GM21737 (cell line): ENCODE data around the gene RHBDF2.
A peak's percentile ranks its signal among the peaks of the same experiment; 100 is the strongest.
"Not testable (repeated sequence)": the region's sequence is repeated elsewhere in the genome, so short reads cannot be mapped to it uniquely, and the experiment has no call there.

Source experiments
- ATAC-seq: cut with Tn5 transposase; IDR thresholded peaks from one replicate; pipeline ENCODE4 v1.9.1; 2021; ENCODE audit warnings: mild to moderate bottlenecking, moderate library complexity; ENCODE audit not compliant: unreplicated experiment

RHBDF2 gene

GRCh38 chr17:76538281-76538931, 37.2 kb upstream of the RHBDF2 start:
- no peak for ATAC-seq

- no peak for ATAC-seq
Measured at GRCh38 chr17:76537578-76538280, 36.5 kb upstream of the RHBDF2 start, which contains the start of gene CYGB. CYGB (minus strand) TSS chr17:76537709; CDS start chr17:76537542, 167 bp downstream.

DNA sequence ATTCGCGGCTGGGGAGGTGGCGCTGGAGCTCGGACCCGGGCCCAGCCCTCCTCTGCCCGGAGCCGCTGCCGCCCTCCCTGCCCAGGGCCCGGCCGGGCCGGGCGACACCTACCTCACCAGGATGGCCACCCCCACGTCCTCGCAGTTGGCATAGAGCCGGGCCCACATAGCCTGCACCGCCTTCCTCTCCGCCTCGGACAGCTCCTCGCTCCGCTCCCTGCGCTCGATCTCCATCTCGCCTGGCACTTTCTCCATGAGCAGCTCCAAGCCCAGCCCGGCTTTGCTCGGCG, 36.0 kb upstream of the RHBDF2 start:
- ATAC-seq = no peak

DNA sequence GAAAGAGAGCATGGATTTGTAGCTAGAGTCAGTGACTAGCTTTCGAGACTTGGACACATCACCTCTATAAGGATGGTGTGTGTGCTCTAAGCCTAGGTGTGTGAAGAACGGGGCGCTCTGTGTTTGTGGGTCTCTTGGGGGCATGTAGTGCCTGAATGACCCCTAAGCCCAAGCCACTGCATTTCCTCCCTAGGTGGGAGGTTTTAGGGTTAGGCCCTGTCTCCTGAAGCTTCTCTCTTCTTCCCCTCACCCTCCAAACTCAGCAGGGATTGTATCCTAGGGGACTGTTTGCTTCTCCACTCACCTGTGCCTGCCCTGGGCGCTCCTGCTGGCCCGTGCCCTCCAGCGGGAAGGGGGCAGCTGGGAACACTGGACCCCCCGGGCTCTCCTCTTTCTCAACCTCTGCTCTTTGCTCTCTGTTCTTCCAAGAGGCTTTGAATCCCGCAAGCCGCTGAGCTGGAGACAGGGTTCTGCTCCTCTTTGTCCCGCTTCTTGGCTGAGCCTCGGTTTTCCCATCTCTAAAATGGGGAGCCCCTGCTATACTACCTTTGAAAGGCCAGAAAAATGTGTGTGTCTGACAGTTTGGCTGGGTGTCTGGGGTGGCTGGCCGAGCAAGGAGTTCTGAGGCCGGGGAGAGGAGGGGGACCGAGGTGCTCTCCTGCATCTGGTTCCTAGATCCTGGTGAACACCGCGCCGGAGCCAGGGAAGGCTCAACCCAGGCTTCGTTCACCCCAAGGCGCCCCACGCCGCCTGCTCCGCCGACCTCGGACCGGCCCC, 35.5 kb upstream of the RHBDF2 start:
- ATAC-seq = no peak

GRCh38 chr17:76535788-76536510, 34.7 kb upstream of the RHBDF2 start:
- ATAC-seq = no peak

DNA sequence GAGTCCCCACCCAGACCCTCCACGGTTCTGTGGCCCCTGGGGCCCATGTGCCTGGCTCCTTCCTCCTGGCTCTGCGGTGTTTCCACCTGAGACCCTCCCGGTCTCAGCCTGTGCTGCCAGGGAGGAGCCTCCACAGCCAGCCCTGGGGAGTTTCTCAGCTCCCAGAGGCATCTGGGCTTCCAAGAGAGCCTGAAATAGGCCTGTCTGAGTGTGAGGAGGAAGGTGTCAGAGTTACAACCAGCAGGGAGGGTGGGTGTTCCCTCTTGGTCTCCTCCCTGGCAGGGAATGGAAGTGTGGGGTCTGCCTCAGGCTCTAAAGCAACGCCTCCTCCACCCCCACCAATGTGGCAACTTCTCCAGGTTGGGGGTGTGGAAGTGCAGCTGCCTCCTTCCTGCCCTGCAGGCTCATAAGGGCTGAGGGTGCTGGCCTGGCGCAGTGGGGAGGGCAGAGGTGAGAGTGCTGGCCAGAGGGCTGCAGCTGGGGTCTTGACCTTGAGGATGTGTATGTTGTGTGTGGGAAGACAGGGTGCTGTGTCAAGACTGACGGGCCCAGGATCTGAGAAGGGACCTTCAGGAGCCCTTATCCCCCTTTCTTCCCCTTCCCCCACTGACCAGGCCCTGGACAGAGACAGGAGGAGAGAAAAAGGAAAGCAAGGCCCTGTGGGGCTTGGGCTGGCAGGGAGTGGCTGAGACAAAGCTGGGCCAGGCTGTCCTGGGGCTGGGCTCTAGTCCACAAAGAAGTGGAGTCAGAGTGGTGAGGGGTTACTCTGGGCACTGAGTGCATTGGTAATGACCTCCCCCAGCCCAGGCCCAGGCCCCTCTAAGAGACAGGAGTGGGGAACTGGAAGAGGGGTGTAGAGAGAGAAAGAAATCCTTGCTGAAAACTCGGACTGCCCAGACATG, 33.9 kb upstream of the RHBDF2 start:
- no peak for ATAC-seq

- ATAC-seq = not testable (repeated sequence)
Measured at GRCh38 chr17:76533640-76534359, 32.6 kb upstream of the RHBDF2 start.

DNA sequence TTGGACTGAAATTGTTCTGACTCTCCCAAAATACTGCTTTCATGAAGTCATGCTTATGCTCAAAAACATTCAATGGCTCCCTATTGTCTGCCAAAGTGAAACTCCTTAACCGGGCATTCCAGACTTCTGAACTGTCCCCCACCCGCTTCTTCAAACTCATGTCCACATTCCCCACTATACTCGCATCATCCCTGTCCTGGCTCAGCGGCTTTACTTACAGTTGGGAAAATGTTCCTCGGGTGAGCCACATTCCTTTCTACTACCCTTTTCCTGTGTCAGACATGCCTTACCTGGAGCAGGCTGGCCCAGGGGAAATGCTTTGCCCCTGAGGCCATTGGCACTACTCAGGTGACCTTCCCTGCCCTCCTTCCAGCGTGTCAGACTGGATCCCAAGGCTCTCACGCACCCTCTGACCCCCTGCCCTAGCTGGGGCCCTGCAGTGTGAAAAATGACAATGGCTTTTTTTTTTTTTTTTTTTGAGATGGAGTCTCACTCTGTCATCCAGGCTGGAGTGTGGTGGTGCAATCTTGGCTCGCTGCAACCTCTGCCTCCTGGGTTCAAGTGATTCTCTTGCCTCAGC, 30.9 kb upstream of the RHBDF2 start:
- ATAC-seq = no peak

- no peak for ATAC-seq
Measured at GRCh38 chr17:76531486-76532038, 30.3 kb upstream of the RHBDF2 start.

DNA sequence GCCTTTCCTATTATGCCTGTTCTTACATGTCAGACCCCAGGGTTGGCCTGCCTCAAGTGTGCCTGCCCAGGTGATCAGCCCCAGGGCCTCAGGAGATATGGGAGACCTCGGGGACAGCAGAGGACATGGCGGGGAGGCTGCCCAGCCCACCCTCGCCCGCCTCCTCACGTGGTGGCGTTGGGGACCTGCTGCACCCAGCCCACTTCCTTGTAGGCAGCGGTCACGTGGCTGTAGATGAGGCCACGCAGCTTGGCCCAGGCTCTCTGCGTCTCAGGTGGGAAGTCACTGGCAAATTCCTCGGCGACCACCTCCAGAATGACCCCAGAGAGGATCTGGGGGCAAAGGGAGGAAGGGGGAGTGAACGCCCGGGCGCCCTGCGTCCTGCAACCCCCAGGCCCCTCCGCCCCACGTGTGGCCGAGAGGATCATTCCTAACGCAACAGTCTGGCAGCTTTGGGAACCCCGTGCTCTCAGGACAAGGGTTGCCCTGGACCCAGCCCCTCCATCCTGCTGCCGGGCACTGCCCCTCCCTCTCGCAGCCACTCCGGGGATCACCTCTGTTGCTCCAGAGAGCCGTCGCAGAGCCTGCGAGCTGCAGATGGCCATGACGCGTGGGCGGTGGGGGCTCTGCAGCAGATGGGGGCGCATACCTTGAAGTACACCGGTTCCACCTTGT, 29.7 kb upstream of the RHBDF2 start:
- ATAC-seq = no peak

- no peak for ATAC-seq
Measured at GRCh38 chr17:76530095-76530723, 29.0 kb upstream of the RHBDF2 start.

- ATAC-seq = no peak
Measured at GRCh38 chr17:76529224-76530094, 28.2 kb upstream of the RHBDF2 start.

DNA sequence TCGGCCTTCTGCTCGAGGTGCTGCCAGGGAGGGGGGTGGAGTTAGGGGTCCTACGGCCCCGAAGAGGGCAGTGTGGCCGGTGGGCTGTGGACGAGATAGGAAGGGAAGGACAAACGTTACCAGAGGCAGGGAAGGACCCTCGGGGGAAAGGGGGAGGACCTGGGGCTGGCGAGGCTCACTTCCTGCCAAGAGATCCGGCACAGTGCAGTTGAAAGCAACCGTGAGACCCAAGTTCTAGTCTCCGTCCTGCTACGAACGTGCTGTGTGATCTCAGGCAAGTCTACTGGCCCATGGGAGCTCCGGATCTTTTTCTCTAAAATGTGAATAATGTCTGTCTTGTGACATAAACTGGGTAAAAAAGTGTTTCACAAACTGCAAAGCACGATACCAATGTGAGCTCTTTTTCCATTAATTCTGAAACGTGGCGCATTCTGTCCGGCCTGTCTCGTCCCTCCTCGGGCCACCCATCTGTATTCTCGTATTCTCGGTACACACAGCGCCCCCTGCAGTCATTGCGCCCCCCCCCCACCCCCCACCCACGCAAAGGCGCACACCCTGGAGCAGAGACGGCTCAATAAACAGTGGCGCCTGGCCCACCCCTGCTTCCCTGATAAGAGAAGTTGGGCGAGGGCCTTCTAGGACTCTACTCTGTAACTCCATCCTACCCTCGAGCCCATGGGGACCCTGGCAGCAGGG, 27.5 kb upstream of the RHBDF2 start:
- ATAC-seq = no peak

- ATAC-seq = peak; percentile 38
Measured at GRCh38 chr17:76528156-76528527, 26.9 kb upstream of the RHBDF2 start.

DNA sequence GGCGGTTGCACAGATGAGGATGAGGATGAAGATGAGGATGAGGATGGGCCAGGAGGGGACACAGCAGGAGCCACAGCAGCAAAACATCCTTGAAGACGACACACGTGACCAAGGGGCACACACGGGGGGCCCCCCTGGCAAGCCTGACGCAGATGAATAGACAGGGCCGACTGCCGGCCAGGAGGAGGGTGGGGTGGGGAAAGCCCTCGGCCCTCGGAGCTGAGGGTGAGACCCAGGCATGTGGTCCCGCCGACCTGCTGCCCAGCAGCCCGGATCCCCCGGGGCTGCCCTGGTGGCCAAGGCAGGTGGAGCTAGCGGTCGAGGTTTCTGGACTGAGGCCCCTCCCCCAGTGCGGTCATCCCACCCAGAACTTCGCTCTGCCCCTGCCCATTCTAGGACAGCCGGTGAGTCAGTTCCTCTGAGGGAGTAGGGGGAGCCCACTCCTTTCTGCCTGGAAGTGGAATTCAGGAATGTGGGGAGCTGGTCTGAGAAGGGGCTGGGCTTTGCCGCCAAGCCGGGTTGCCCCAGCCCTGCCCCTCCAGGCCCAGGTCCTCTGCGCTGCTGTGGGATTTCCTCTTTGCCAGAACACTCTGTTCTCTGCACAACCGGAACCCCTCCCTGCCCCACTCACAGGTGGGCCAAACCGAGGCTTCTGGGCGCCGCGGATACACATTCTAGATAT, 26.3 kb upstream of the RHBDF2 start:
- peak; percentile 43 for ATAC-seq

GRCh38 chr17:76527016-76527415, 25.8 kb upstream of the RHBDF2 start:
- ATAC-seq = not testable (repeated sequence)
